Inflammatory macrophage (primary cell): Measurements from ENCODE around the gene EFCAB12.
"Not testable (repeated sequence)": the region's sequence is repeated elsewhere in the genome, so short reads cannot be mapped to it uniquely, and the experiment has no call there.

Experiments
- DNase-seq, 2 donors: peaks; one replicate each; pipeline ENCODE4 v3.0.0-alpha.2; 2020 to 2022

Gene EFCAB12

GRCh38 chr3:129418041-129418973 lies 10.1 kb downstream of the EFCAB12 start:
- no peak for DNase-seq

- no peak for DNase-seq
These were observed 11.1 kb downstream of the EFCAB12 start for GRCh38 chr3:129417326-129417725.

GRCh38 chr3:129416415-129416814 lies 12.0 kb downstream of the EFCAB12 start:
- DNase-seq: no peak

- DNase-seq: no peak
These were observed 12.6 kb downstream of the EFCAB12 start for GRCh38 chr3:129415830-129416229.

GRCh38 chr3:129415378-129415777 lies 13.1 kb downstream of the EFCAB12 start:
- no peak for DNase-seq

- DNase-seq: no peak
These were observed 14.5 kb downstream of the EFCAB12 start for GRCh38 chr3:129413687-129414506.

- not testable (repeated sequence) for DNase-seq
These were observed 15.2 kb downstream of the EFCAB12 start for GRCh38 chr3:129413238-129413637.

- DNase-seq: no peak
These were observed 15.8 kb downstream of the EFCAB12 start for GRCh38 chr3:129412542-129413198.

- no peak for DNase-seq
These were observed 17.5 kb downstream of the EFCAB12 start for GRCh38 chr3:129410971-129411370.

GRCh38 chr3:129409541-129409940 lies 18.9 kb downstream of the EFCAB12 start:
- DNase-seq: no peak

- no peak for DNase-seq
These were observed 23.8 kb downstream of the EFCAB12 start for GRCh38 chr3:129404610-129405009.

- no peak for DNase-seq
These were observed 24.3 kb downstream of the EFCAB12 start for GRCh38 chr3:129404130-129404529.

GRCh38 chr3:129403450-129403849 lies 25.0 kb downstream of the EFCAB12 start:
- peak in 1 of 2 donors; percentile 24 for DNase-seq

GRCh38 chr3:129402616-129403015 lies 25.8 kb downstream of the EFCAB12 start:
- no peak for DNase-seq

- DNase-seq: no peak
These were observed 26.2 kb downstream of the EFCAB12 start for GRCh38 chr3:129402210-129402609.

GRCh38 chr3:129399895-129400357 lies 28.5 kb downstream of the EFCAB12 start:
- DNase-seq: no peak

GRCh38 chr3:129399145-129399894 lies 29.1 kb downstream of the EFCAB12 start:
- DNase-seq: peak; percentile 96

GRCh38 chr3:129398803-129399144 lies 29.7 kb downstream of the EFCAB12 start:
- DNase-seq: peak in 1 of 2 donors; percentile 16

- not testable (repeated sequence) for DNase-seq
These were observed 34.5 kb downstream of the EFCAB12 start for GRCh38 chr3:129393760-129394564.

GRCh38 chr3:129393271-129393670 lies 35.2 kb downstream of the EFCAB12 start:
- no peak for DNase-seq
